ENCODE measurements around the gene CENPN.
A peak's percentile ranks its signal among the peaks of the same experiment; 100 is the strongest.

The CENPN gene

GRCh38 chr16:81029930-81030604 lies 23.1 kb downstream of the CENPN start:
- Histone ChIP-seq H3K9ac (ENCODE audit: low read depth, low read length) (no peak overlapping the region), H3K27me3 (ENCODE audit: control insufficient read depth, insufficient read depth, low read length) (no peaks in the 10 kb centered on the region), H3K4me1 (ENCODE audit: control insufficient read depth, insufficient read depth, low read length) (no peaks in the 10 kb centered on the region), H3K4me3 (ENCODE audit: low read depth, low read length) (no peak overlapping the region), H3K36me3 (ENCODE audit: control insufficient read depth, insufficient read depth, low read length) (peaks cover 46% of the 10 kb centered on the region), H3K9me3 (ENCODE audit: control insufficient read depth, insufficient read depth, low read length) (no peaks in the 10 kb centered on the region), H3K27ac (ENCODE audit: low read depth, low read length) (no peak overlapping the region)

- peak within 1 kb of the TSS; percentile 69 for H3K27ac ChIP-seq (ENCODE audit: low read depth, low read length)
Measured at GRCh38 chr16:81035398-81035974, 28.5 kb downstream of the CENPN start, which contains the start of gene ATMIN. Gene ATMIN, plus strand, starts transcription at chr16:81035842. Its CDS starts 29 bp downstream, at chr16:81035871.

GRCh38 chr16:81035975-81036750 lies 29.1 kb downstream of the CENPN start:
- H3K4me3 ChIP-seq (ENCODE audit: low read depth, low read length), result peak overlapping the region; percentile 93
- no peaks in the 10 kb centered on the region for H3K9me3 ChIP-seq (ENCODE audit: control insufficient read depth, insufficient read depth, low read length)
- H3K9ac ChIP-seq (ENCODE audit: low read depth, low read length), result peak overlapping the region; percentile 90
- 0 out of 2 replicates have a peak, but pooled peaks cover 9% of the 10 kb centered on the region for H3K4me1 ChIP-seq (ENCODE audit: control insufficient read depth, insufficient read depth, low read length)
- peak overlapping the region; percentile 69 for H3K27ac ChIP-seq (ENCODE audit: low read depth, low read length)
- H3K36me3 ChIP-seq (ENCODE audit: control insufficient read depth, insufficient read depth, low read length), result peaks cover 32% of the 10 kb centered on the region
- no peaks in the 10 kb centered on the region for H3K27me3 ChIP-seq (ENCODE audit: control insufficient read depth, insufficient read depth, low read length)

More at GRCh38 chr16:81035398-81035974, 28.5 kb downstream of the CENPN start, which contains the start of gene ATMIN:
- H3K9ac ChIP-seq (ENCODE audit: low read depth, low read length), result peak within 1 kb of the TSS; percentile 90
- 0 out of 2 replicates have a peak, but pooled peaks cover 9% of the 10 kb centered on the region for H3K4me1 ChIP-seq (ENCODE audit: control insufficient read depth, insufficient read depth, low read length)
- H3K27me3 ChIP-seq (ENCODE audit: control insufficient read depth, insufficient read depth, low read length), result no peaks in the 10 kb centered on the region
- peaks cover 26% of the 10 kb centered on the region for H3K36me3 ChIP-seq (ENCODE audit: control insufficient read depth, insufficient read depth, low read length)
- peak within 1 kb of the TSS; percentile 93 for H3K4me3 ChIP-seq (ENCODE audit: low read depth, low read length)
- H3K9me3 ChIP-seq (ENCODE audit: control insufficient read depth, insufficient read depth, low read length), result no peaks in the 10 kb centered on the region

- Histone ChIP-seq H3K9me3 (ENCODE audit: control insufficient read depth, insufficient read depth, low read length) (no peaks in the 10 kb centered on the region), H3K9ac (ENCODE audit: low read depth, low read length) (peak overlapping the region; percentile 90), H3K4me3 (ENCODE audit: low read depth, low read length) (peak overlapping the region; percentile 93), H3K27me3 (ENCODE audit: control insufficient read depth, insufficient read depth, low read length) (no peaks in the 10 kb centered on the region), H3K4me1 (ENCODE audit: control insufficient read depth, insufficient read depth, low read length) (0 out of 2 replicates have a peak, but pooled peaks cover 9% of the 10 kb centered on the region), H3K36me3 (ENCODE audit: control insufficient read depth, insufficient read depth, low read length) (peaks cover 39% of the 10 kb centered on the region), H3K27ac (ENCODE audit: low read depth, low read length) (no peak overlapping the region)
Measured at GRCh38 chr16:81036751-81037350, 29.8 kb downstream of the CENPN start.

- 0 out of 2 replicates have a peak, but pooled peaks cover 9% of the 10 kb centered on the region for H3K4me1 ChIP-seq (ENCODE audit: control insufficient read depth, insufficient read depth, low read length)
- no peak overlapping the region for H3K9ac ChIP-seq (ENCODE audit: low read depth, low read length)
- peaks cover 72% of the 10 kb centered on the region for H3K36me3 ChIP-seq (ENCODE audit: control insufficient read depth, insufficient read depth, low read length)
- no peak overlapping the region for H3K27ac ChIP-seq (ENCODE audit: low read depth, low read length)
- no peaks in the 10 kb centered on the region for H3K27me3 ChIP-seq (ENCODE audit: control insufficient read depth, insufficient read depth, low read length)
- no peaks in the 10 kb centered on the region for H3K9me3 ChIP-seq (ENCODE audit: control insufficient read depth, insufficient read depth, low read length)
- H3K4me3 ChIP-seq (ENCODE audit: low read depth, low read length), result no peak overlapping the region
Measured at GRCh38 chr16:81040131-81040530, 33.1 kb downstream of the CENPN start.

- no peak overlapping the region for H3K27ac ChIP-seq (ENCODE audit: low read depth, low read length)
- H3K36me3 ChIP-seq (ENCODE audit: control insufficient read depth, insufficient read depth, low read length), result peaks cover 79% of the 10 kb centered on the region
- no peaks in the 10 kb centered on the region for H3K9me3 ChIP-seq (ENCODE audit: control insufficient read depth, insufficient read depth, low read length)
- no peaks in the 10 kb centered on the region for H3K27me3 ChIP-seq (ENCODE audit: control insufficient read depth, insufficient read depth, low read length)
- no peak overlapping the region for H3K9ac ChIP-seq (ENCODE audit: low read depth, low read length)
- H3K4me1 ChIP-seq (ENCODE audit: control insufficient read depth, insufficient read depth, low read length), result 0 out of 2 replicates have a peak, but pooled peaks cover 9% of the 10 kb centered on the region
- no peak overlapping the region for H3K4me3 ChIP-seq (ENCODE audit: low read depth, low read length)
Measured at GRCh38 chr16:81040842-81041241, 33.8 kb downstream of the CENPN start.

- Histone ChIP-seq H3K9ac (ENCODE audit: low read depth, low read length) (no peak overlapping the region), H3K27ac (ENCODE audit: low read depth, low read length) (no peak overlapping the region), H3K27me3 (ENCODE audit: control insufficient read depth, insufficient read depth, low read length) (no peaks in the 10 kb centered on the region), H3K4me1 (ENCODE audit: control insufficient read depth, insufficient read depth, low read length) (0 out of 2 replicates have a peak, but pooled peaks cover 7% of the 10 kb centered on the region), H3K9me3 (ENCODE audit: control insufficient read depth, insufficient read depth, low read length) (no peaks in the 10 kb centered on the region), H3K36me3 (ENCODE audit: control insufficient read depth, insufficient read depth, low read length) (peaks cover 85% of the 10 kb centered on the region), H3K4me3 (ENCODE audit: low read depth, low read length) (no peak overlapping the region)
Measured at GRCh38 chr16:81041696-81042095, 34.7 kb downstream of the CENPN start.

- Histone ChIP-seq H3K36me3 (ENCODE audit: control insufficient read depth, insufficient read depth, low read length) (peaks cover 83% of the 10 kb centered on the region), H3K27me3 (ENCODE audit: control insufficient read depth, insufficient read depth, low read length) (no peaks in the 10 kb centered on the region), H3K4me3 (ENCODE audit: low read depth, low read length) (no peak overlapping the region), H3K9me3 (ENCODE audit: control insufficient read depth, insufficient read depth, low read length) (no peaks in the 10 kb centered on the region), H3K9ac (ENCODE audit: low read depth, low read length) (no peak overlapping the region), H3K4me1 (ENCODE audit: control insufficient read depth, insufficient read depth, low read length) (no peaks in the 10 kb centered on the region), H3K27ac (ENCODE audit: low read depth, low read length) (no peak overlapping the region)
Measured at GRCh38 chr16:81042821-81043220, 35.8 kb downstream of the CENPN start.

GRCh38 chr16:81053761-81054160 lies 46.7 kb downstream of the CENPN start:
- no peaks in the 10 kb centered on the region for H3K9me3 ChIP-seq (ENCODE audit: control insufficient read depth, insufficient read depth, low read length)
- H3K4me3 ChIP-seq (ENCODE audit: low read depth, low read length), result no peak overlapping the region
- no peaks in the 10 kb centered on the region for H3K27me3 ChIP-seq (ENCODE audit: control insufficient read depth, insufficient read depth, low read length)
- no peak overlapping the region for H3K27ac ChIP-seq (ENCODE audit: low read depth, low read length)
- no peaks in the 10 kb centered on the region for H3K4me1 ChIP-seq (ENCODE audit: control insufficient read depth, insufficient read depth, low read length)
- H3K36me3 ChIP-seq (ENCODE audit: control insufficient read depth, insufficient read depth, low read length), result no peaks in the 10 kb centered on the region
- H3K9ac ChIP-seq (ENCODE audit: low read depth, low read length), result no peak overlapping the region

- Histone ChIP-seq H3K36me3 (ENCODE audit: control insufficient read depth, insufficient read depth, low read length) (no peaks in the 10 kb centered on the region), H3K9ac (ENCODE audit: low read depth, low read length) (no peak overlapping the region), H3K9me3 (ENCODE audit: control insufficient read depth, insufficient read depth, low read length) (no peaks in the 10 kb centered on the region)
Measured at GRCh38 chr16:81060576-81061306, 53.7 kb downstream of the CENPN start.

More at GRCh38 chr16:81060576-81061306, 53.7 kb downstream of the CENPN start:
- H3K4me1 ChIP-seq (ENCODE audit: control insufficient read depth, insufficient read depth, low read length), result peaks cover 12% of the 10 kb centered on the region
- no peak overlapping the region for H3K27ac ChIP-seq (ENCODE audit: low read depth, low read length)
- no peaks in the 10 kb centered on the region for H3K27me3 ChIP-seq (ENCODE audit: control insufficient read depth, insufficient read depth, low read length)
- no peak overlapping the region for H3K4me3 ChIP-seq (ENCODE audit: low read depth, low read length)

Measured in HUES48 (cell line).